Mucosa of descending colon (tissue), 3 donors: ENCODE measurements around the gene MAP7D1. TPM values are rescaled to one million over a fixed set of nuclear protein-coding genes. Genes with fewer than 3 reads are reported as not detected.

ENCODE experiments used
- ATAC-seq: fragments of 200-7000 bp; cut with Tn5 transposase; one replicate; pipeline ENCODE4 v1.9.1; 2020; ENCODE audit warnings: mild to moderate bottlenecking, moderate library complexity
- DNase-seq, 3 donors: peaks; one replicate each; pipeline ENCODE4 v3.0.0-alpha.2; 2020
- H3K36me3 ChIP-seq: fragments of 200-600 bp; one replicate; pipeline ENCODE4 v1.8.0; 2021; ENCODE audit warnings: low read depth, mild to moderate bottlenecking
- H3K4me1 ChIP-seq: fragments of 200-600 bp; one replicate; pipeline ENCODE4 v1.8.0; 2021; ENCODE audit warnings: low read depth, mild to moderate bottlenecking
- H3K4me3 ChIP-seq: fragments of 200-600 bp; one replicate; pipeline ENCODE4 v1.8.0; 2021; ENCODE audit warnings: mild to moderate bottlenecking
- H3K9me3 ChIP-seq: fragments of 200-600 bp; one replicate; pipeline ENCODE4 v1.8.0; 2021; ENCODE audit warnings: mild to moderate bottlenecking
- CTCF ChIP-seq: fragments of 200-600 bp; IDR thresholded peaks from one replicate; pipeline ENCODE4 v1.8.0; 2022; ENCODE audit warnings: antibody characterized with exemption, mild to moderate bottlenecking
- intact Hi-C, 2 donors: fragments of 100-400 bp; cut with DNase I in 1 of 2; cut with micrococcal nuclease in 1 of 2; formaldehyde crosslinking; loops; one replicate each; pipeline versions ENCODE4 v1.11.0 to v1.11.1; 2022; cut with DNase I, micrococcal nuclease
- total RNA-seq, 3 donors: library from RNA; stranded (reverse); fragmentation: NEBNext Ultra II Directional in 2 of 3; extraction: Animal tissue kit (Norgen Biotek cat#: 25700) in 2 of 3; gene quantifications; one replicate each; pipeline versions ENCODE4 v1.2.1 to v1.2.4, GENCODE V29; 2021 to 2023
- donor health status: DM: no; HTN: no; CAD: no; lungs with moderate emphysema.
- donor health status: DM: no; HTN: no; CAD: no.
- donor health status: DM: no; HTN: yes; CAD: no.

The MAP7D1 gene
- total RNA-seq, 3 donors from 2014 or later, result 41.5 to 161 (median 61.9) TPM

DNA sequence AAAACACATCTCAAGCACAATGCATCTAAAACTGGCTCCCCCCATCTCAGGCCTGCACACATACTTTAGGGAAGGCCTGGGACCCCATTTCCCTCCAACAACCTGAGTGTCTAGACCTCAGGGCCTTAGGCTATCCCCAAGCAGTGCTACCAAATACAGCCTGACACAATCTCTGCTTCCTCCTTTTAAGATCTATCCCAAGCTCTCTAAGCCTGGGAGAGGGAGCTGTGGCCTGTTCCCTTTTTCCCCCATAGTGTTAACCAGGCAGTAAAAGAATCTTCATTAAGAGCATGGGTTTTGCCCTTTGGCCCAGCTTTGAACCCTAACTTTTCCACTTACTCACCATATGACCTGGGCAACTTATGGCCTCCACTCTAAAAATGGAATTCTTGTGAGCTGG lies 20.2 kb upstream of the MAP7D1 start:
- peaks cover 10% of the 10 kb centered on the region for H3K36me3 ChIP-seq
- intact Hi-C loops, result no loop called here
- ATAC-seq (no peak), DNase-seq (no peak)
- no peak for TF ChIP-seq CTCF
- H3K4me3 ChIP-seq, result no peak overlapping the region
- peaks cover 9% of the 10 kb centered on the region for H3K4me1 ChIP-seq
- no peaks in the 10 kb centered on the region for H3K9me3 ChIP-seq

- no peak for TF ChIP-seq CTCF
- intact Hi-C loops, result no loop called here
- Histone ChIP-seq H3K4me3 (no peak overlapping the region), H3K4me1 (peaks cover 9% of the 10 kb centered on the region), H3K9me3 (no peaks in the 10 kb centered on the region), H3K36me3 (peaks cover 10% of the 10 kb centered on the region)
- DNase-seq (no peak), ATAC-seq (no peak)
These were observed 19.4 kb upstream of the MAP7D1 start for GRCh38 chr1:36136535-36136934.

DNA sequence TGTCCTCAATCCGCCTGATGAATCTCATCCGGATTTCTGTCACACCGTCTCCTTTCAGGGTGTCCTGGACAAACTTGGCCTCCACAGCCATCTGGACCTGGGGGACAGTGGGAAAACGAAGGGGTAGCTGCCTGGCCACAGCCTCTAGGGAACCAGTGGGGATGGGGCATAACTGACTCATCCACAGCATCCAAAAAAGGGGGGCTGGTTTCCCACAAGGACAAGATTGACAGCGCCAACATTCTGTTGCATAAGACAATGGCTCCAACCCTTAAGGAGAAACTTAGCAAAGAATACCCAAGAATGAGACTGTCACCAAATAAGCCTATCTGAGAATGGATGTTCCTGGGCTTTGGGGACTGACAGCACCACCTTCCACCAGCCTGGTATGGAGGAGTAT lies 18.7 kb upstream of the MAP7D1 start:
- intact Hi-C loops, result no loop called here
- no peak for TF ChIP-seq CTCF
- Histone ChIP-seq H3K9me3 (no peaks in the 10 kb centered on the region), H3K36me3 (peaks cover 10% of the 10 kb centered on the region), H3K4me1 (peaks cover 9% of the 10 kb centered on the region), H3K4me3 (no peak overlapping the region)
- no peak for DNase-seq
- ATAC-seq, result no peak

GRCh38 chr1:36137776-36138175 lies 18.2 kb upstream of the MAP7D1 start:
- peaks cover 9% of the 10 kb centered on the region for H3K4me1 ChIP-seq
- H3K4me3 ChIP-seq, result no peak overlapping the region
- peaks cover 10% of the 10 kb centered on the region for H3K36me3 ChIP-seq
- no peaks in the 10 kb centered on the region for H3K9me3 ChIP-seq
- intact Hi-C loops, result no loop called here
- ATAC-seq, result no peak
- no peak for DNase-seq
- no peak for TF ChIP-seq CTCF

DNA sequence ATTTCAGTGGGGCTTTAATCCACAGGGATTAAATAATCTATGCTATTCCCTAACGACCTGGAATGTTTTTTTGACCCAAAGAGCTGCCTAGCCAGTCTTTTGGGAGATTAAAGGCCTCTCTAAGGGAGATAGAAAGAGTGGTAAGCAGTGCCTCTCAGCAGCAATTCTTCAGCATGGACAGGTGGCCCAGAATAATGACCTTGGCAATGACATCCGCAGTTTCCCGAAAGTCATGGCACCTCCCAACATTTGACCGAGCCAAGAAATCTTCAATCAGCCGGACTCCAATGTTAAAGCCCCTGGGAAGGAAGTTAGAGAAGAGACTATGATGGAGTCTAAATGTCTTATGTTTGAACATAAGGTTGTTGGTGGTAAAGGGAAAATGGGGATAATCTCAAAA lies 16.4 kb upstream of the MAP7D1 start:
- no peak for TF ChIP-seq CTCF
- no peak for ATAC-seq
- intact Hi-C loops, result no loop called here

DNA sequence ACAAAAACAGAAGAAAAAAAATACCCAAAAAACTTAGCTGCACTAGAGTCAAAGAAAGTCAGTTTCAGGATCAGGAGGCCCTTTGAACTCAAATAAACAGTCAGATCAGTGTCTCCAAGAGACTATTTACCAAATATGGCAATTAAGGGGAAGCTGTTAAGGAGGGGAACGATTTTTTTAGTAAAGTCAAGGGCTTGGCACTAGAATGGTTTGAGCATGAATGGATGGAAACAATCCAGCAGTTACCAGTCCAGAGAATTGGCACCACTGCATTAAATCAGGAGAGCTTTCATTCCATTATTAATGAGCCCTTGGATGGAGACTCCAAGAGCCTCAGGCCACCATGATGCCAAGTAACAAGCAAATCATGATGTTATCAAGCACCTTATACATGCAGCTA lies 13.8 kb upstream of the MAP7D1 start:
- Histone ChIP-seq H3K4me1 (no peaks in the 10 kb centered on the region), H3K9me3 (no peaks in the 10 kb centered on the region), H3K4me3 (no peak overlapping the region), H3K36me3 (peaks cover 10% of the 10 kb centered on the region)
- intact Hi-C loops, result loop anchor here in 1 of 2 donors (10.0 kb wide), 1 partner anchor 47 kb away; no protein-coding TSS in a partner anchor
- no peak for TF ChIP-seq CTCF
- no peak for ATAC-seq
- DNase-seq, result no peak

More for the DNA sequence above, 16.4 kb upstream of the MAP7D1 start:
- Histone ChIP-seq H3K36me3 (peaks cover 10% of the 10 kb centered on the region), H3K4me3 (no peak overlapping the region), H3K4me1 (no peaks in the 10 kb centered on the region), H3K9me3 (no peaks in the 10 kb centered on the region)
- DNase-seq, result no peak
